SK-N-SH (cell line): ENCODE results near the gene CDO1. TPM values are rescaled to one million over a fixed set of nuclear protein-coding genes. Genes with fewer than 3 reads are reported as not detected.
"Not testable (repeated sequence)": the region's sequence is repeated elsewhere in the genome, so short reads cannot be mapped to it uniquely, and the experiment has no call there.

Source experiments
- CTCF ChIA-PET: fragments of 300-600, 350-600 bp; formaldehyde crosslinking; extraction: SDS; loops from one replicate; lab custom pipeline; 2021; lab: Yijun Ruan, JAX
- POLR2A ChIA-PET: fragments of 350-600 bp; sonication (Branson Sonifier 250); formaldehyde crosslinking; extraction: SDS; loops from one replicate; lab custom pipeline; 2020; ENCODE audit warnings: antibody characterized with exemption, inconsistent platforms; lab: Yijun Ruan, JAX
- DNase-seq: peaks from one replicate; pipeline ENCODE4 v3.0.0; 2012
- H2AFZ ChIP-seq: fragments of 200-600 bp; sonication (generic); 2 replicates; pipeline ENCODE4 v1.8.1; 2016; ENCODE audit warnings: antibody characterized with exemption, mild to moderate bottlenecking, low read depth
- H3F3A ChIP-seq: fragments of 200-600 bp; sonication (generic); replicated peaks from 2 replicates; pipeline ENCODE3; 2016; ENCODE audit warnings: antibody characterized with exemption, mild to moderate bottlenecking; ENCODE audit not compliant: insufficient read depth
- H3K27ac ChIP-seq, 2 experiments: fragments of 200-500 bp in 1 of 2; fragments of 200-600 bp in 1 of 2; sonication (Bioruptor generic) in 1 of 2; sonication (generic), shearing (Covaris generic) in 1 of 2; 2 replicates each; pipeline versions ENCODE4 v1.5.1 to v1.6.1; 2014 to 2016; ENCODE audit warnings: low read depth in 2 of 2, inconsistent platforms in 1 of 2, low read length in 1 of 2, mild to moderate bottlenecking in 1 of 2, mixed read lengths in 1 of 2
- H3K27me3 ChIP-seq: fragments of 200-600 bp; sonication (generic), shearing (Covaris generic); 2 replicates; pipeline ENCODE4 v1.6.1; 2016; ENCODE audit warnings: mixed run types; ENCODE audit not compliant: insufficient read depth
- H3K36me3 ChIP-seq, 2 experiments: fragments of 200-500 bp in 1 of 2; fragments of 200-600 bp in 1 of 2; sonication (Bioruptor generic) in 1 of 2; sonication (generic) in 1 of 2; replicated peaks in 1 of 2; 2 replicates each; pipeline versions ENCODE3 to v1.5.1; 2014 to 2016; ENCODE audit warnings: low read length in 1 of 2, mild to moderate bottlenecking in 1 of 2; ENCODE audit not compliant: insufficient read depth in 2 of 2, control insufficient read depth in 1 of 2
- H3K4me1 ChIP-seq, 2 experiments: fragments of 200-500 bp in 1 of 2; fragments of 200-600 bp in 1 of 2; sonication (Bioruptor generic) in 1 of 2; sonication (generic), shearing (Covaris generic) in 1 of 2; 2 replicates each; pipeline versions ENCODE4 v1.5.1 to v1.6.1; 2014 to 2016; ENCODE audit warnings: low read depth in 1 of 2, low read length in 1 of 2, mixed run types in 1 of 2; ENCODE audit not compliant: insufficient read depth in 2 of 2, control insufficient read depth in 1 of 2
- H3K4me2 ChIP-seq: fragments of 200-600 bp; sonication (generic), shearing (Covaris generic); 2 replicates; pipeline ENCODE4 v1.6.1; 2017; ENCODE audit warnings: mixed run types
- H3K4me3 ChIP-seq, 2 experiments: fragments of 200-500 bp in 1 of 2; fragments of 200-600 bp in 1 of 2; sonication (Bioruptor generic) in 1 of 2; sonication (generic), shearing (Covaris generic) in 1 of 2; 2 replicates each; pipeline versions ENCODE4 v1.5.1 to v1.8.1; 2014 to 2016; ENCODE audit warnings: low read depth in 2 of 2, inconsistent platforms in 1 of 2, low read length in 1 of 2, mild to moderate bottlenecking in 1 of 2, mixed read lengths in 1 of 2, moderate library complexity in 1 of 2
- H3K79me2 ChIP-seq: fragments of 200-600 bp; sonication (generic); 2 replicates; pipeline ENCODE4 v1.8.1; 2017; ENCODE audit warnings: mild to moderate bottlenecking; ENCODE audit not compliant: insufficient read depth
- H3K9ac ChIP-seq: fragments of 200-600 bp; sonication (generic); 2 replicates; pipeline ENCODE4 v1.6.1; 2017; ENCODE audit warnings: mixed run types
- H3K9me2 ChIP-seq: fragments of 200-600 bp; sonication (generic); 2 replicates; pipeline ENCODE4 v1.6.1; 2017; ENCODE audit warnings: mixed run types
- H3K9me3 ChIP-seq: fragments of 200-600 bp; sonication (generic); 2 replicates; pipeline ENCODE4 v1.6.1; 2017; ENCODE audit warnings: mixed run types, mild to moderate bottlenecking, moderate library complexity
- H4K20me1 ChIP-seq: fragments of 200-600 bp; sonication (generic); 2 replicates; pipeline ENCODE4 v1.6.1; 2017; ENCODE audit warnings: mild to moderate bottlenecking, mixed run types; ENCODE audit not compliant: insufficient read depth
- EP300 ChIP-seq, 2 experiments: IDR thresholded peaks; 2 replicates each; pipeline versions ENCODE4 v1.4.0 to v1.6.1; 2012; ENCODE audit warnings: borderline replicate concordance in 1 of 2, low read depth in 1 of 2, low read length in 1 of 2
- FOXM1 ChIP-seq: IDR thresholded peaks from 2 replicates; pipeline ENCODE4 v1.4.0; 2012; ENCODE audit warnings: low read depth, mild to moderate bottlenecking
- GATA2 ChIP-seq: sonication (generic); formaldehyde crosslinking; IDR thresholded peaks from 2 replicates; pipeline ENCODE4 v1.5.0; 2020; ENCODE audit warnings: mild to moderate bottlenecking, missing genetic modification reagents
- IRF3 ChIP-seq: fragments of 150-350 bp; IDR thresholded peaks from 2 replicates; pipeline ENCODE4 v1.6.1; 2016; ENCODE audit warnings: mild to moderate bottlenecking, low read depth, low read length
- MAX ChIP-seq: IDR thresholded peaks from 2 replicates; pipeline ENCODE4 v1.4.0; 2012; ENCODE audit warnings: low read depth
- MEF2A ChIP-seq: IDR thresholded peaks from 2 replicates; pipeline ENCODE4 v1.4.0; 2012; ENCODE audit warnings: low read depth, borderline replicate concordance
- MXI1 ChIP-seq: IDR thresholded peaks from 2 replicates; pipeline ENCODE4 v1.6.1; 2012; ENCODE audit warnings: mild to moderate bottlenecking, low read depth, low read length, improper control_type of control experiment
- PBX3 ChIP-seq: IDR thresholded peaks from 2 replicates; pipeline ENCODE4; 2012
- RAD21 ChIP-seq: IDR thresholded peaks from 2 replicates; pipeline ENCODE4 v1.6.1; 2012; ENCODE audit warnings: mild to moderate bottlenecking, low read length
- REST ChIP-seq: IDR thresholded peaks from 2 replicates; pipeline ENCODE4 v1.6.1; 2012; ENCODE audit warnings: mild to moderate bottlenecking, low read depth, low read length, moderate library complexity
- SMC3 ChIP-seq: IDR thresholded peaks from 2 replicates; pipeline ENCODE4 v1.6.1; 2012; ENCODE audit warnings: low read depth, low read length, improper control_type of control experiment
- TCF12 ChIP-seq: IDR thresholded peaks from 2 replicates; pipeline ENCODE4 v1.4.0; 2012
- USF1 ChIP-seq: IDR thresholded peaks from 2 replicates; pipeline ENCODE4 v1.4.0; 2012; ENCODE audit warnings: low read depth, borderline replicate concordance
- WGBS: methylation state at CpG from one replicate; pipeline ENCODE4 v1.1.6; 2017; ENCODE audit warnings: low lambda C conversion rate; 5-methylcytosine and 5-hydroxymethylcytosine counted together
- polyA plus RNA-seq, 3 experiments: library from polyadenylated mRNA; depleted of rRNA; stranded (reverse); fragments of >200 nt; gene quantifications; 2 replicates each; pipeline ENCODE4 v1.2.3, GENCODE V29; 2012

The CDO1 gene
- polyA plus RNA-seq, 1 of the 3 experiments (the other 2 are of a cell fraction), result 3.1 TPM

- TF ChIP-seq REST (no peak), USF1 (0 out of 2 replicates have a peak, but pooled peaks have one; percentile 8), FOXM1 (no peak), SMC3 (no peak)
These were observed 5.7 kb downstream of the CDO1 start (continued) for GRCh38 chr5:115810761-115811160.

- no peak overlapping the region for H3K9ac ChIP-seq
- WGBS, result 54% methylated on average over 2 of the region's 2 CpGs
- ChIA-PET CTCF (no interaction called here), POLR2A (no interaction called here)
- peak overlapping the region; percentile 13; the same call in 1 of the 2 replicates for H3K4me2 ChIP-seq
- TF ChIP-seq MEF2A, result no peak
- TF ChIP-seq RAD21, result no peak
- TF ChIP-seq MXI1, result no peak
- no peak for TF ChIP-seq PBX3
- no peak for TF ChIP-seq TCF12
- no peak for TF ChIP-seq FOXM1
- TF ChIP-seq GATA2 (CRISPR knock-in tag), result no peak
- TF ChIP-seq IRF3, result no peak
- TF ChIP-seq MAX, result no peak
- no peak for TF ChIP-seq EP300 (IDR thresholded peaks at IDR 0.05; ENCODE audit: borderline replicate concordance in 1 of 2, low read depth in 1 of 2, low read length in 1 of 2)
- no peaks in the 10 kb centered on the region for H3K79me2 ChIP-seq
- H3F3A ChIP-seq, result peaks cover 18% of the 10 kb centered on the region
- H3K9me3 ChIP-seq, result no peaks in the 10 kb centered on the region
- no peaks in the 10 kb centered on the region for H4K20me1 ChIP-seq
- H3K36me3 ChIP-seq, result no peaks in the 10 kb centered on the region
- H3K27me3 ChIP-seq, result peaks cover 14% of the 10 kb centered on the region; the same call in 1 of the 2 replicates
- no peak overlapping the region; a peak in 1 of 4 replicates for H3K4me3 ChIP-seq
- no peak overlapping the region for H2AFZ ChIP-seq
- DNase-seq, result no peak
- no peaks in the 10 kb centered on the region for H3K9me2 ChIP-seq
- no peaks in the 10 kb centered on the region; a peak in 2 of 4 replicates for H3K4me1 ChIP-seq
- H3K27ac ChIP-seq, result peak overlapping the region in 1 of 2 experiments; percentile 57; a peak in 1 of 4 replicates
These were observed 6.5 kb downstream of the CDO1 start for GRCh38 chr5:115809946-115810345.

- POLR2A ChIA-PET, H3K27ac ChIP-seq, H3K4me1 ChIP-seq, H3K9ac ChIP-seq, H4K20me1 ChIP-seq, H3K9me3 ChIP-seq, H3K9me2 ChIP-seq, CTCF ChIA-PET, H3K4me3 ChIP-seq, DNase-seq, H2AFZ ChIP-seq, H3K36me3 ChIP-seq, H3K4me2 ChIP-seq, H3K27me3 ChIP-seq, H3K79me2 ChIP-seq: not testable (repeated sequence)
- peaks cover 18% of the 10 kb centered on the region for H3F3A ChIP-seq
- 54% methylated on average over 2 of the region's 2 CpGs for WGBS
These were observed 8.4 kb downstream of the CDO1 start for GRCh38 chr5:115808066-115808465.
